HFFc6 (cell line): Measurements from ENCODE around the gene GNA12. TPM values are rescaled to one million over a fixed set of nuclear protein-coding genes. Genes with fewer than 3 reads are reported as not detected.

Experiments
- DNase-seq: peaks from one replicate; pipeline ENCODE4 v3.0.0-alpha.2; 2018
- H3K27ac Mint-ChIP-seq: 2 replicates; pipeline ENCODE4 v1.8.0; 2020; ENCODE audit warnings: mild to moderate bottlenecking, mixed read lengths
- H3K27me3 Mint-ChIP-seq: 2 replicates; pipeline ENCODE4 v1.8.0; 2021; ENCODE audit warnings: mild to moderate bottlenecking, moderate library complexity, mixed read lengths; ENCODE audit not compliant: insufficient read depth
- H3K36me3 Mint-ChIP-seq: 2 replicates; pipeline ENCODE4 v1.8.0; 2021; ENCODE audit warnings: low read depth, mixed read lengths
- H3K4me1 Mint-ChIP-seq: 2 replicates; pipeline ENCODE4 v1.8.0; 2020; ENCODE audit warnings: low read depth, mixed read lengths
- H3K4me3 Mint-ChIP-seq: 2 replicates; pipeline ENCODE4 v1.8.0; 2020; ENCODE audit warnings: mild to moderate bottlenecking, moderate library complexity, mixed read lengths
- H3K9me3 Mint-ChIP-seq: 2 replicates; pipeline ENCODE4 v1.8.0; 2020; ENCODE audit warnings: mild to moderate bottlenecking, mixed read lengths
- CTCF ChIP-seq: fragments of 200-600 bp; sonication (generic); IDR thresholded peaks from 2 replicates; pipeline ENCODE4 v1.5.0; 2021; ENCODE audit warnings: antibody characterized with exemption, mild to moderate bottlenecking
- total RNA-seq, 6 experiments: library from RNA; stranded (reverse); fragmentation: NEBNext Ultra II Directional; extraction: Animal tissue kit (Norgen Biotek cat#: 25700); gene quantifications; 2 replicates in 1 of 6; 3 replicates in 5 of 6; pipeline ENCODE4 v1.2.3, GENCODE V29; 2021

GNA12 gene
- total RNA-seq, 6 experiments from 2014 or later: 52.9 to 61.9 (median 57.6) TPM

GRCh38 chr7:2864999-2865670 lies 21.0 kb upstream of the GNA12 start:
- Mint-ChIP-seq H3K27ac (peak overlapping the region; percentile 100), H3K4me3 (peak overlapping the region; percentile 78), H3K9me3 (no peaks in the 10 kb centered on the region), H3K36me3 (no peaks in the 10 kb centered on the region), H3K4me1 (peaks cover 23% of the 10 kb centered on the region), H3K27me3 (peaks cover 5% of the 10 kb centered on the region)
- TF ChIP-seq CTCF: peak; percentile 98
- DNase-seq: peak; percentile 54

GRCh38 chr7:2864204-2864985 lies 20.3 kb upstream of the GNA12 start:
- no peaks in the 10 kb centered on the region for H3K36me3 Mint-ChIP-seq
- no peaks in the 10 kb centered on the region for H3K9me3 Mint-ChIP-seq
- H3K27me3 Mint-ChIP-seq: peaks cover 5% of the 10 kb centered on the region
- H3K4me3 Mint-ChIP-seq: peak overlapping the region; percentile 90
- no peak for TF ChIP-seq CTCF
- H3K4me1 Mint-ChIP-seq: peaks cover 23% of the 10 kb centered on the region
- no peak for DNase-seq
- peak overlapping the region; percentile 100 for H3K27ac Mint-ChIP-seq

- H3K9me3 Mint-ChIP-seq: no peaks in the 10 kb centered on the region
- DNase-seq: peak; percentile 92
- H3K27me3 Mint-ChIP-seq: peaks cover 5% of the 10 kb centered on the region
- TF ChIP-seq CTCF: no peak
- no peaks in the 10 kb centered on the region for H3K36me3 Mint-ChIP-seq
- H3K4me3 Mint-ChIP-seq: peak overlapping the region; percentile 90
- H3K4me1 Mint-ChIP-seq: peaks cover 23% of the 10 kb centered on the region
- H3K27ac Mint-ChIP-seq: peak overlapping the region; percentile 100
Measured at GRCh38 chr7:2863461-2864066, 19.5 kb upstream of the GNA12 start.

GRCh38 chr7:2862831-2863361 lies 18.8 kb upstream of the GNA12 start:
- H3K27me3 Mint-ChIP-seq: peaks cover 5% of the 10 kb centered on the region
- TF ChIP-seq CTCF: no peak
- H3K9me3 Mint-ChIP-seq: no peaks in the 10 kb centered on the region
- H3K27ac Mint-ChIP-seq: peak overlapping the region; percentile 100
- 0 out of 2 replicates have a peak overlapping the region, but pooled peaks have one; percentile 90 for H3K4me3 Mint-ChIP-seq
- H3K4me1 Mint-ChIP-seq: peaks cover 23% of the 10 kb centered on the region
- no peak for DNase-seq
- H3K36me3 Mint-ChIP-seq: no peaks in the 10 kb centered on the region

GRCh38 chr7:2861509-2861908 lies 17.4 kb upstream of the GNA12 start:
- no peak overlapping the region for H3K27ac Mint-ChIP-seq
- no peak overlapping the region for H3K4me3 Mint-ChIP-seq
- TF ChIP-seq CTCF: no peak
- peaks cover 23% of the 10 kb centered on the region for H3K4me1 Mint-ChIP-seq
- peaks cover 2% of the 10 kb centered on the region; the same call in 1 of the 2 replicates for H3K27me3 Mint-ChIP-seq
- DNase-seq: no peak
- no peaks in the 10 kb centered on the region for H3K9me3 Mint-ChIP-seq
- H3K36me3 Mint-ChIP-seq: no peaks in the 10 kb centered on the region
